Fibroblast of pulmonary artery (primary cell): ENCODE results near the gene CLEC14A.

Experiments
- DNase-seq: peaks from one replicate; pipeline ENCODE4 v3.0.0-alpha.2; 2010; ENCODE audit warnings: low read depth
- H3K4me3 ChIP-seq: replicated peaks from 2 replicates; pipeline ENCODE4 v1.5.1; 2011; ENCODE audit warnings: low read depth, mild to moderate bottlenecking, control low read depth, low read length, moderate library complexity
- CTCF ChIP-seq: IDR thresholded peaks from 2 replicates; pipeline ENCODE4 v1.5.1; 2011; ENCODE audit warnings: mild to moderate bottlenecking, control low read depth, low read length, inconsistent platforms; ENCODE audit errors: missing control alignments

CLEC14A gene

GRCh38 chr14:38262844-38263243 lies 7.0 kb upstream of the CLEC14A start:
- no peak for TF ChIP-seq CTCF
- H3K4me3 ChIP-seq, result no peak overlapping the region
- DNase-seq, result no peak

- TF ChIP-seq CTCF, result no peak
- H3K4me3 ChIP-seq, result no peak overlapping the region
- peak; percentile 36 for DNase-seq
Observed at GRCh38 chr14:38261620-38262019, 5.7 kb upstream of the CLEC14A start.

GRCh38 chr14:38257507-38257906 lies 1.6 kb upstream of the CLEC14A start:
- no peak overlapping the region for H3K4me3 ChIP-seq
- TF ChIP-seq CTCF, result no peak
- DNase-seq, result peak; percentile 50

GRCh38 chr14:38256533-38256840 lies 594 bp upstream of the CLEC14A start:
- no peak overlapping the region for H3K4me3 ChIP-seq
- DNase-seq, result no peak
- TF ChIP-seq CTCF, result peak; percentile 53

- H3K4me3 ChIP-seq, result peak overlapping the region; percentile 52
- no peak for DNase-seq
- TF ChIP-seq CTCF, result no peak
Observed at GRCh38 chr14:38255408-38255672, 553 bp downstream of the CLEC14A start.

- peak overlapping the region; percentile 52 for H3K4me3 ChIP-seq
Observed at GRCh38 chr14:38254571-38255407, 1.1 kb downstream of the CLEC14A start.

More at GRCh38 chr14:38254571-38255407, 1.1 kb downstream of the CLEC14A start:
- TF ChIP-seq CTCF, result no peak
- DNase-seq, result peak; percentile 34
